Endothelial cell of hepatic sinusoid (primary cell): ENCODE data around the gene IPO8.
"Not testable (repeated sequence)": the region's sequence is repeated elsewhere in the genome, so short reads cannot be mapped to it uniquely, and the experiment has no call there.

ENCODE experiments used
- in situ Hi-C: cut with HindIII; loops from 2 replicates; pipeline ENCODE4 v1.10.0; 2017; ENCODE audit warnings: low sequenced_read_pairs

IPO8 gene

DNA sequence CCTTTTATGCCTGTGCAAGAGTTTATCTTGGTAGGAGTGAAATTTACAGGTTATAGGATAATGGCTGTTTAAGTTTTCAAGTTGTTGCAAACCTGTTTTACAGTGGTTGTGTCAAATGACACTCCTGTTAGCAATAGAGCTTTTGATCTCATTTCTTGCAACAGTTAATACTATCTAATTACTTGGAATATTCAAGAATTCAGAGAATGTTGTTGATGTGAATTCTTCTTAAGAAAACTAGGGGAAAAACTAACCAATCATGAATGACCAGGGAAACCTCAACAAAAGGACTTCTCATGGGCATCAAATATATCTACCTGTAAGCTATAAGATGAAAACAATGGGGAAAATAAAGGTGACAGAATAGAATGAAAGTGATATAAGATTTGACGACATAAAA is 85.0 kb downstream of the IPO8 start:
- in situ Hi-C loops, result no loop called here

DNA sequence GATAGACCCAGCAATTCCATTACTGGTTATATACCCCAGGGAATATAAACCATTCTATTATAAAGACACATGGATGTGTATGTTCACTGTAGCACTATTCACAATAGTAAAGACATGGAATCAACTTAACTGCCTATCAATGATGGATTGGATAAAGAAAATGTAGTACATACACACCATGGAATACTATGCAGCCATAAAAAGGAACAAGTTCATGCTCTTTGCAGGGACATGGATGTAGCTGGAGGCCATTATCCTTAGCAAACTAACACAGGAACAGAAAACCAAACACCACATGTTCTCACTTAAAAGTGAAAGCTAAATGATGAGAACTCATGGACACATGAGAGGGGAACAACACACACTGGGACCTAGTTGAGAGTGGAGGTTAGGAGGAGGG is 85.8 kb downstream of the IPO8 start:
- in situ Hi-C loops, result not testable (repeated sequence)

DNA sequence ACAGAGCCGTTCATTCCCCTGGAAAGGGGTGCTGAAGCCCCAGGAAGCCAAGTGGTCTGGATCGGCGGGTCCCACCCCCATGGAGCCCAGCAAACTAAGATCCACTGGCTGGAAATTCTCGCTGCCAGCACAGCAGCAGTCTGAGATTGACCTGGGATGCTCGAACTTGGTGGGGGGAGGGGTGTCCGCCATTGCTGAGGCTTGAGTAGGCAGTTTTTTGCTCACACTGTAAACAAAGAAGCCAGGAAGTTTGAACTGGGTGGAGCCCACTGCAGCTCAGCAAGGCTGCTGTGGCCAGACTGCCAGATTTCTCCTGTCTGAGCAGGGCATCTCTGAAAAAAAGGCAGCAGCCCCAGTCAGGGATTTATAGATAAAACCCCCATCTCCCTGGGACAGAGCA is 91.4 kb downstream of the IPO8 start:
- in situ Hi-C loops, result not testable (repeated sequence)

DNA sequence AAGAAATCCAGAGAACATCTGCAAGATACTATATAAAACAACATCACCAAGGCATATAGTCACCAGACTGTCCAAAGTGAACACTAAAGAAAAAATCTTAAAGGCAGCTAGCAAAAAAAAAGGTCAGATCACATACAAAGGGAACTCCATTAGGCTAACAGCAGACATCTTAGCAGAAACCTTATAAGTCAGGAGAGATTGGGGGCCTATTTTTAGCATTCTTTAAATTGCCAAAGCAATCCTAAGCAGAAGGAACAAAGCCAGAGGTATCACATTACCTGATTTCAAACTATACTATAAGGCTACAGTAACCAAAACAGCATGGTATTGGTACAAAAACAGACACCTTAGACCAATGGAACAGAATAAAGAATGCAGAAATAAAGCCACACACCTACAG is 92.5 kb downstream of the IPO8 start:
- in situ Hi-C loops, result no loop called here

DNA sequence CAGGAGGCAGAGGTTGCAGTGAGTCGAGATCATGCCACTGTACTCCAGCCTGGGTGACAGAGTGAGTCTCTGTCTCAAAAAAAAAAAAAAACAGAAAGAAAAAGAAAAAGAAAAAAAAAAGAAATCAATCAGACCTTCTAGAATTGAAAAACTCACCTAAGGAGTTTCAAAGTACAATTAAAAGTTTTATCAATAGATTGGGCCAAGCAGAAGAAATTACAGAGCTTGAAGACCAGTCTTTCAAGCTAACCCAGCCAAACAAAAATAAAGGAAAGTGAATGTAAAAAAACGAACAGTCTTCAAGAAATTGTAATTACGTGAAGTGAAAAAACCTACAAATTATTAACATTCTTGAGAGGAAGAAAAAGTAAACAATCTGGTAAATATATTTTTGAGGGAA is 93.0 kb downstream of the IPO8 start:
- in situ Hi-C loops, result no loop called here

DNA sequence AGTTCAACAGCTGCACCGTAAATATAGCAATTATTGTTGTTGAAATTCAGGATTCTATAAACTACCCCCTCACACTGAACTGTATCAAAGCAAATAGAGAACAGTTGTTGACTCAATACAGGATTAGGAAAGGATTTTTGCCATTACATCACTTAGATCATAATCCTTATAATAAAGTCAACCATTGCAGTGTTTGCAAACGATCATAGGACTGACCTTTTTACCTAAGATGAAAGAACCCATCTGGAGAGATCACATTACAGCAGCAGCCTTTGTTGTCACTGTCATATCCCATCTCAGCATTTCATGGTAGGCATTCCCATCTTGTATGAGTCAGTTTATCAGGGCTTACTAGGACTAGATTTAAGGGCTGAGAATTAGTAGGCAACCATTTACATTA is 96.1 kb downstream of the IPO8 start:
- in situ Hi-C loops, result no loop called here

DNA sequence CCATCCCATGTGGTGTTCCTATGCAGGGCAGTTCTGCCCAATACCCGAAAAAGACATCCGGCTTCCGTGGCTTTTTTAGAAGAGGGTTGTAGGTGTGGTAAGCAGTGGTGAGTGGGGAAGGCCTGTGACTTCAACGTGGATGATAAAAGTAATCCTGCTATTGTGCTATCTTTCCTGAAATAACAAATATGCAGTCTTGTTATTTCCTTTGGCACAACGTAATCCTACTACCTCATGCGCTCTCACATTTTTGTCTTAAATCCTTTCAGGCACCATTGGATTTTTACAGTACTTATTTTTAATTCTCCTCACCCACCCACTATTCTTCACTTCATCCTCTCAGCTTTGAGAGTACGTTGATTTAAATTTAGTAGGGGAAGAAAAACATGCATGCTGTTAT is 96.8 kb downstream of the IPO8 start:
- in situ Hi-C loops, result no loop called here

DNA sequence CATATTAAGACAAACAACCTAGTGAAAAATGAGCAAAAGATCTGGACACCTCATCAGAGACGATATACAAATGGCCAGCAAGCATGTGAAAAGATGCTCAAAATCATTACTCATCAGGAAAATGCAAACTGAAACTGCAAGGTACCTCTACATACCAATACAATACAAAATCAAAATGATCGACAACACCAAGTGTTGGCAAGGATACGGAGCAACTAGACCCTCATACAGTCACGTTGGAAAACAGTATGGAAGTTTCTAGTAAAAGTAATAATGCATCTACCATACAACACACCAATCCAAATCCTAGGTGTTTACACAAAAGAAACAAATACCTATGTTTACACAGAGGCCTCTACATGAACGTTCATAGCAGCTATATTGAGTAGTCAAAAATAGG is 99.9 kb downstream of the IPO8 start:
- in situ Hi-C loops, result no loop called here

DNA sequence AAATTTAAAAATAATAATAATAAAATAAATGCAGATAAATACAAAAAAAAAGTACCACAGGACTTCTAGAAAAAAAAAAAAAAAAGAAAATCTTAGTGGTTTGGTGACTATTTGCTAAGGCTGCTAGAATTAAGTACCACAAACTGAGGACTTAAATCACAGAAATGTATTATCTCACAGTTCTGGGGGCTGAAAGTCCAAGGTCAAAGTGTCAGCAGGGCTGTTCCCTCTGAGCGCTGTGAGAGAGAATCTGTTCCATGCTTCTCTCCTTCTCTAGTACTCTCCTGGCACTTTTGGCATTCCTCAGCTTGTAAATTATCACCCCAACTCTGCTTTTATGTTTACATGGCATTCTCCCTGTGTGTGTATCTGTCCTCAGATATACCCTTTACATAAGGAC is 101.2 kb downstream of the IPO8 start:
- in situ Hi-C loops, result no loop called here

DNA sequence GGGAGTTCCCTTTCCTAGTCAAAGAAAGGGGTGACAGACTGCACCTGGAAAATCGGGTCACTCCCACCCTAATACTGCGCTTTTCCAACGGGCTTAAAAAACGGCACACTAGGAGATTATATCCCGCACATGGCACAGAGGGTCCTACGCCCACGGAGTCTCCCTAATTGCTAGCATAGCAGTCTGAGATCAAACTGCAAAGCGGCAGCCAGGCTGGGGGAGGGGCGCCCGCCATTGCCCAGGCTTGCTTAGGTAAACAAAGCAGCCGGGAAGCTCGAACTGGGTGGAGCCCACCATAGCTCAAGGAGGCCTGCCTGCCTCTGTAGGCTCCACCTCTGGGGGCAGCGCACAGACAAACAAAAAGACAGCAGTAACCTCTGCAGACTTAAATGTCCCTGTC is 107.1 kb downstream of the IPO8 start:
- in situ Hi-C loops, result not testable (repeated sequence)

DNA sequence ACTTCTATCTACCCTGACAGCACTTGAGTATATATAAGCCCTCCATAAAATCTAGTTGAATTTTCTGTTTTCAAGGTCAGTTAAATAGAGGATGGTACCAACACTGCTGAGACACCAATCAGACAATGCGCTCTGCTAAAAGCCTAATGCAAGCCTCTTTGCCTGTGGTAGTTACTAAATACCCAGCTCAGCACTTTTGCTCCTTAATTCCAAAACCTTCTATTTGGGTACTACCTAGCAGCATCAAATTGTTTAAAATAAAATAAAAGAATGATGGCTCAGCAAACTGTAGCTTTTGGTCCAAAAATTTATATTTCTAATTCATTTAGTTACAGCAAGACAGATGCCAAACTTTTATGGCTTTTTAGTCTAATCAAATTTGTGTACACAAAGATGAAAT is 107.9 kb downstream of the IPO8 start:
- in situ Hi-C loops, result no loop called here

DNA sequence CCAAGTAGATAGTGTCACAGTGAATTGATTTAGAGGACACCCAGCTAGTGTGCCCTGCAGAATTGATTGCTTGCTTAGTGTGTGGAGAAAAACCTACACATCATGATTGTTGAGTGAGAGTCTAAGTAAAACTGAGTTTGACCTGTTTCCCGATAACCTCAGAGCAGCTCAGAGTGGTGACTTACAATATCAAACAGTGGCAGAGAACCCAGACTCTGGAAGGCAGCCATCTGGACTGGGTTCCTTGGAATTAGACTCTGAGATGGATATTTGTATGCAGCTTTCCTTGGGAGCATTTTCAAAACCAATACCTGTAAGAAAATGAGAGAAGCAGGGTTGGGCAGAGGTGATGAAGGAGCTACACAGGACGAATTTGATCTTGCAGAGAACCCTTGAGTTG is 109.8 kb downstream of the IPO8 start:
- in situ Hi-C loops, result no loop called here

DNA sequence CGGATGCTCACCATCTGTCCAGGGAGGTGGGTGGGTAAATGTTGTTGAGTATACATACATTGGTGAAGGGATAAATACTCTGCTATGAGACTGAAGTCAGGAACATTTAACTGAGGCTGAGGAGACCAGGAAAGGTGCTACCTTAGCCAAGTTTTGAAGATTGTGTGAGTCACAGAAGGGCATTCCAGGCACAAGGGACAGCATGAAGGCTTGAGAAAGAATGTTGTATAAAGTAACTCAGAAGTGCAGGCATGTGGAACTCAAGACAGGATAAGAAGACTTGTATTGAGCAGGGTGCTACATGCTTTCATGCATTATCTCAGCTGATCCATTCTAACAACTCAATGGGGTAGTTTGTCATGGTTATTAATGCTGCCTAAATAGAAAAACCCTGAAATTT is 112.7 kb downstream of the IPO8 start:
- in situ Hi-C loops, result no loop called here

DNA sequence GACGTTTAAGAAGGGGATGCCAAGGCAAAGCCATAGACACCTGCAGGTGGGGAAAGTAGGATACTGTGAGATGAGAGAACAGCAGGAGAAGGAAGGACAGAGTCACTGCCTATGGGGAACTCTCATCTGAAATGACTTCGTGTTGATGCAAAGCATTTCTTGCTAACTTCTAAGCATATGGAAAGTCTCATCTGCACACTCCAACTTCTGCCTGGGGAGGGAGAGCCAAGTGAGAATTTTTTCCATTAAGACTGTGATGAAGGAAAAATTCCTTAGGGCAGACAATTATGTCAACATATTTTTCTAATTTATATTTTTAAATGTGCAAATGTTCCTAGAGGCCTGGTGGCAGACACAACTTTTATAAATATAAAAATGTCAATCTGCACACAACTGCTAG is 115.3 kb downstream of the IPO8 start:
- in situ Hi-C loops, result no loop called here
